Esophagus muscularis mucosa (tissue), 3 donors: ENCODE data around the gene MSRB3.

ENCODE experiments used
- POLR2AphosphoS5 ChIP-seq, 2 donors: sonication (generic); formaldehyde crosslinking; IDR thresholded peaks; one replicate each; pipeline ENCODE4 v1.6.1; 2017; ENCODE audit warnings: antibody characterized with exemption in 2 of 2
- TF ChIP-seq, protein P1 (sequence below), 3 experiments: fragments of 200-600 bp in 2 of 3; fragments of 450-650 bp in 1 of 3; sonication (generic) in 2 of 3; IDR thresholded peaks; one replicate each; pipeline ENCODE4 v1.5.1; 2017 to 2019; ENCODE audit warnings: antibody characterized with exemption in 3 of 3, mild to moderate bottlenecking in 2 of 3, moderate library complexity in 1 of 3

- TF ChIP-seq, protein P1, sequence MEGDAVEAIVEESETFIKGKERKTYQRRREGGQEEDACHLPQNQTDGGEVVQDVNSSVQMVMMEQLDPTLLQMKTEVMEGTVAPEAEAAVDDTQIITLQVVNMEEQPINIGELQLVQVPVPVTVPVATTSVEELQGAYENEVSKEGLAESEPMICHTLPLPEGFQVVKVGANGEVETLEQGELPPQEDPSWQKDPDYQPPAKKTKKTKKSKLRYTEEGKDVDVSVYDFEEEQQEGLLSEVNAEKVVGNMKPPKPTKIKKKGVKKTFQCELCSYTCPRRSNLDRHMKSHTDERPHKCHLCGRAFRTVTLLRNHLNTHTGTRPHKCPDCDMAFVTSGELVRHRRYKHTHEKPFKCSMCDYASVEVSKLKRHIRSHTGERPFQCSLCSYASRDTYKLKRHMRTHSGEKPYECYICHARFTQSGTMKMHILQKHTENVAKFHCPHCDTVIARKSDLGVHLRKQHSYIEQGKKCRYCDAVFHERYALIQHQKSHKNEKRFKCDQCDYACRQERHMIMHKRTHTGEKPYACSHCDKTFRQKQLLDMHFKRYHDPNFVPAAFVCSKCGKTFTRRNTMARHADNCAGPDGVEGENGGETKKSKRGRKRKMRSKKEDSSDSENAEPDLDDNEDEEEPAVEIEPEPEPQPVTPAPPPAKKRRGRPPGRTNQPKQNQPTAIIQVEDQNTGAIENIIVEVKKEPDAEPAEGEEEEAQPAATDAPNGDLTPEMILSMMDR (IDR thresholded peaks at IDR 0.05) = no peak
- TF ChIP-seq POLR2AphosphoS5 (IDR thresholded peaks at IDR 0.05) = no peak
These were observed 184.0 kb downstream of the MSRB3 start for GRCh38 chr12:65462484-65462883.
